GM12891 (cell line): ENCODE results near the gene ARMC2.

Experiments
- PAX5 ChIP-seq: IDR thresholded peaks from 2 replicates; pipeline ENCODE4 v1.6.1; 2011; ENCODE audit warnings: low read length, moderate library complexity, mild to moderate bottlenecking; ENCODE audit not compliant: insufficient read depth, severe bottlenecking
- POLR2A ChIP-seq: IDR thresholded peaks from 2 replicates; pipeline ENCODE4 v1.6.1; 2011; ENCODE audit warnings: low read depth, low read length, control low read depth
- POLR2AphosphoS5 ChIP-seq: IDR thresholded peaks from 2 replicates; pipeline ENCODE4 v1.6.1; 2011; ENCODE audit warnings: low read depth, low read length, control low read depth
- SPI1 ChIP-seq: IDR thresholded peaks from 2 replicates; pipeline ENCODE4 v1.6.1; 2011; ENCODE audit warnings: low read depth, low read length, control low read depth

- TF ChIP-seq POLR2A (no peak), POLR2AphosphoS5 (no peak), SPI1 (no peak), PAX5 (no peak)
Observed at GRCh38 chr6:108846101-108846500, 2.1 kb upstream of the ARMC2 start.
